Adrenal gland (tissue), 5 donors: ENCODE data around the gene PKP4.

ENCODE experiments used
- CTCF ChIP-seq, 6 experiments: fragments of 450-650 bp in 4 of 6; fragments of 200-600 bp in 2 of 6; sonication (generic) in 1 of 6; IDR thresholded peaks; 1 replicate in 5 of 6; 2 replicates in 1 of 6; pipeline versions ENCODE4 v1.5.1 to v1.8.0; 2016 to 2021; ENCODE audit warnings: antibody characterized with exemption in 6 of 6, mild to moderate bottlenecking in 2 of 6, moderate library complexity in 1 of 6
- POLR2A ChIP-seq, 2 donors: fragments of 450-650 bp; IDR thresholded peaks; one replicate each; pipeline ENCODE4 v1.6.1; 2017; ENCODE audit warnings: antibody characterized with exemption in 2 of 2, mild to moderate bottlenecking in 2 of 2, moderate library complexity in 1 of 2
- donor health status: DM: no; HTN: no; CAD: no.

DNA sequence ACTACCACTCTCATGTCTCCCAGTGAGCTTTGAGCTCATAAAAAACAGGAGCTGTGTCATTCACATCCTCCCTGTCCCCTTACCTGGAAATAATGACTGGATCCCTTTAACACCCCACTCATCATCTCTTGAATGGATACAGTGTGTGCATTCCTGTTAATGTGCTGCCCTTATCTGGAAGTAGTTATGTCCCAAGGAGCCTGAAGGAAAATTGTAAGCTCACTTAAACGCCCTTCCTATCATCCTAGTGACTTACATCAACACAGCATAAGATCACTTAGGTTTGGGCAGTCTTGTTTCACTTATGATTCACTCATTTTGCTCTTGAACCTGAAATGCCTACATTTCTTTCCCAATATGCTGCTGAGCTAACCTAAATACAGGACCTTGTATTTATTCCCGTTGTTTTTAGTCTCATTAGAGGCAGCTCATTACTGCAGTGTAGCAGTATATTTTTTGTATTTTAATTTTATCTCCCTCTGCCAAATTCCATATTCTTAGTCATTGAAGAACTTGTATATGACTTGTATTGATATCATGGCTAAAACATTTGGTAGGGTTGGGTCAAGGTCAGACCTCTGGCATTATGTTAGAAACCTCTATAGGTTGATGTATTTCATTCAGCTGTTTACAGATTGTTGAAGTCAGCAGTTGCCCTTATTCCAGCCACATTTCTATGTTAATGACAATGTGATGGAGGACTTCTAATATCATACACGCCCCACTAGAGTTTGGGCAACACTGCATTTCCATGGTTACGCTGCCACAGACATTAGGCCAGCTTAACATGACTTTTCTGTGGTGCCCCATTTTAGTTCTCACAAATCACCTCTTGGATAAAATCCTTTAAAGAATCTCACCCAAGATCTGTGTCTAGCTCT is 72.9 kb downstream of the PKP4 start:
- TF ChIP-seq POLR2A (IDR thresholded peaks at IDR 0.05) (no peak), CTCF (IDR thresholded peaks at IDR 0.05) (no peak)
